HG02763 (cell line): Measurements from ENCODE around the gene SMCO4.

Experiments used
- ATAC-seq: cut with Tn5 transposase; IDR thresholded peaks from one replicate; pipeline ENCODE4 v1.9.1; 2021; ENCODE audit warnings: mild to moderate bottlenecking, moderate library complexity; ENCODE audit not compliant: unreplicated experiment

The SMCO4 gene

GRCh38 chr11:93560199-93560932 lies 17.2 kb upstream of the SMCO4 start:
- ATAC-seq = no peak

GRCh38 chr11:93559681-93560080 lies 16.5 kb upstream of the SMCO4 start:
- ATAC-seq = no peak

GRCh38 chr11:93552874-93553273 lies 9.7 kb upstream of the SMCO4 start:
- no peak for ATAC-seq

- no peak for ATAC-seq
These were observed 6.8 kb upstream of the SMCO4 start for GRCh38 chr11:93549976-93550375.

- ATAC-seq = no peak
These were observed 5.6 kb upstream of the SMCO4 start for GRCh38 chr11:93548679-93549319.

GRCh38 chr11:93547773-93548172 lies 4.6 kb upstream of the SMCO4 start:
- no peak for ATAC-seq

GRCh38 chr11:93547028-93547427 lies 3.8 kb upstream of the SMCO4 start:
- no peak for ATAC-seq

- ATAC-seq = no peak
These were observed 2.4 kb upstream of the SMCO4 start for GRCh38 chr11:93545566-93545965.

GRCh38 chr11:93542811-93543229 lies 371 bp downstream of the SMCO4 start:
- ATAC-seq = peak; percentile 33

GRCh38 chr11:93541884-93542810 lies 1.0 kb downstream of the SMCO4 start:
- peak; percentile 50 for ATAC-seq

- no peak for ATAC-seq
These were observed 2.2 kb downstream of the SMCO4 start for GRCh38 chr11:93540896-93541553.

GRCh38 chr11:93540337-93540736 lies 2.9 kb downstream of the SMCO4 start:
- no peak for ATAC-seq

- no peak for ATAC-seq
These were observed 5.4 kb downstream of the SMCO4 start for GRCh38 chr11:93537767-93538261.

GRCh38 chr11:93537049-93537448 lies 6.1 kb downstream of the SMCO4 start:
- no peak for ATAC-seq

- ATAC-seq = peak; percentile 3
These were observed 6.9 kb downstream of the SMCO4 start for GRCh38 chr11:93536101-93536861.

GRCh38 chr11:93535578-93535977 lies 7.6 kb downstream of the SMCO4 start:
- peak; percentile 48 for ATAC-seq

GRCh38 chr11:93532806-93533205 lies 10.4 kb downstream of the SMCO4 start:
- no peak for ATAC-seq

- ATAC-seq = no peak
These were observed 10.9 kb downstream of the SMCO4 start for GRCh38 chr11:93532281-93532789.

- ATAC-seq = no peak
These were observed 12.7 kb downstream of the SMCO4 start for GRCh38 chr11:93530468-93530826.
